Thyroid gland (tissue), 4 donors: Measurements from ENCODE around the gene TYSND1. TPM values are rescaled to one million over a fixed set of nuclear protein-coding genes. Genes with fewer than 3 reads are reported as not detected.
"Not testable (repeated sequence)": the region's sequence is repeated elsewhere in the genome, so short reads cannot be mapped to it uniquely, and the experiment has no call there.

ENCODE experiments used
- DNase-seq, 2 donors: peaks; one replicate each; pipeline ENCODE4 v3.0.0-alpha.2; 2019
- H3K27ac ChIP-seq, 3 donors: fragments of 200-600 bp; sonication (generic); 1 replicate in 2 of 3; 2 replicates in 1 of 3; pipeline ENCODE4 v1.5.1; 2016 to 2019; ENCODE audit warnings: mild to moderate bottlenecking in 1 of 3, moderate library complexity in 1 of 3
- H3K27me3 ChIP-seq: fragments of 200-600 bp; sonication (generic); one replicate; pipeline ENCODE4 v1.5.1; 2019
- H3K36me3 ChIP-seq, 2 donors: fragments of 200-600 bp; sonication (generic); one replicate each; pipeline ENCODE4 v1.5.1; 2016 to 2019
- H3K4me1 ChIP-seq, 2 donors: fragments of 200-600 bp; sonication (generic); one replicate each; pipeline ENCODE4 v1.5.1; 2017 to 2019
- H3K4me3 ChIP-seq, 3 donors: fragments of 200-600 bp; sonication (generic); replicated peaks in 1 of 3; 1 replicate in 2 of 3; 2 replicates in 1 of 3; pipeline ENCODE4 v1.5.1; 2016; ENCODE audit warnings: mild to moderate bottlenecking in 1 of 3
- H3K9me3 ChIP-seq: fragments of 200-600 bp; sonication (generic); one replicate; pipeline ENCODE4 v1.5.1; 2017
- POLR2A ChIP-seq, 2 donors: fragments of 450-650 bp; IDR thresholded peaks; one replicate each; pipeline ENCODE4 v1.6.1; 2017; ENCODE audit warnings: antibody characterized with exemption in 2 of 2, mild to moderate bottlenecking in 2 of 2, moderate library complexity in 1 of 2
- WGBS, 2 donors: methylation state at CpG; one replicate each; pipeline ENCODE4 v1.1.5; 2017; 5-methylcytosine and 5-hydroxymethylcytosine counted together
- intact Hi-C: fragments of 100-400 bp; cut with DNase I; formaldehyde crosslinking; loops from one replicate; pipeline ENCODE4 v1.15.1; 2023
- total RNA-seq, 4 donors: library from RNA; depleted of rRNA; stranded (reverse); fragments of >200 nt; gene quantifications; one replicate each; pipeline ENCODE4 v1.2.3, GENCODE V29; 2016
- TF ChIP-seq, protein P1 (sequence below), 6 experiments: fragments of 200-600 bp in 3 of 6; fragments of 450-650 bp in 3 of 6; sonication (generic) in 3 of 6; IDR thresholded peaks; one replicate each; pipeline ENCODE4 v1.5.1; 2016 to 2019; ENCODE audit warnings: antibody characterized with exemption in 6 of 6, mild to moderate bottlenecking in 2 of 6, inconsistent platforms in 1 of 6, moderate library complexity in 1 of 6

The TYSND1 gene
- total RNA-seq, 4 donors from 2014 or later = 17.1 to 31.2 (median 25.1) TPM

DNA sequence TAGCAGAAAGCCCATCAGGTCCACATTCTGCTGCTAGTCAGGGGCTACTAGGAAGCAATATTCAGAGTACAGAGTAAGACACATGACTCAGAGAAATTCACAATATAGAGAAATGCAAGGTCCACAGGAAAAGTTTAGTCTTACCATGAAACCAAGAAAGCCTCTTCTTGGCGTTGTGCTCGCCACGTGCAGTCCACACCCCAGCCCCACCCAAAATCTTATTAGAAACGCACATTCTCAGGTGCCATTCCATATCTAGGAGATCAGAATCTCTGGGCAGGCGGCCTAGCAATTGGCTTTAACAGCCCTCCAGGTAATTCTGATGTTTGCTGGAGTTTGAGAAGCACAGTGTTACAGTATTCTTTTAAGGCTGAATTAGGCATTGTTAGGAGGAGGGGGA is 39.6 kb upstream of the TYSND1 start:
- WGBS, 2 donors = 92 to 94% methylated on average over 5 of the region's 5 CpGs
- H3K9me3 ChIP-seq = no peaks in the 10 kb centered on the region
- no peaks in the 10 kb centered on the region for H3K4me1 ChIP-seq
- H3K27me3 ChIP-seq = no peaks in the 10 kb centered on the region
- H3K36me3 ChIP-seq = no peaks in the 10 kb centered on the region
- no peak overlapping the region for H3K4me3 ChIP-seq
- no peak overlapping the region for H3K27ac ChIP-seq
- no peak for TF ChIP-seq POLR2A (IDR thresholded peaks at IDR 0.05)
- TF ChIP-seq, protein P1, sequence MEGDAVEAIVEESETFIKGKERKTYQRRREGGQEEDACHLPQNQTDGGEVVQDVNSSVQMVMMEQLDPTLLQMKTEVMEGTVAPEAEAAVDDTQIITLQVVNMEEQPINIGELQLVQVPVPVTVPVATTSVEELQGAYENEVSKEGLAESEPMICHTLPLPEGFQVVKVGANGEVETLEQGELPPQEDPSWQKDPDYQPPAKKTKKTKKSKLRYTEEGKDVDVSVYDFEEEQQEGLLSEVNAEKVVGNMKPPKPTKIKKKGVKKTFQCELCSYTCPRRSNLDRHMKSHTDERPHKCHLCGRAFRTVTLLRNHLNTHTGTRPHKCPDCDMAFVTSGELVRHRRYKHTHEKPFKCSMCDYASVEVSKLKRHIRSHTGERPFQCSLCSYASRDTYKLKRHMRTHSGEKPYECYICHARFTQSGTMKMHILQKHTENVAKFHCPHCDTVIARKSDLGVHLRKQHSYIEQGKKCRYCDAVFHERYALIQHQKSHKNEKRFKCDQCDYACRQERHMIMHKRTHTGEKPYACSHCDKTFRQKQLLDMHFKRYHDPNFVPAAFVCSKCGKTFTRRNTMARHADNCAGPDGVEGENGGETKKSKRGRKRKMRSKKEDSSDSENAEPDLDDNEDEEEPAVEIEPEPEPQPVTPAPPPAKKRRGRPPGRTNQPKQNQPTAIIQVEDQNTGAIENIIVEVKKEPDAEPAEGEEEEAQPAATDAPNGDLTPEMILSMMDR (IDR thresholded peaks at IDR 0.05) = no peak
- no peak for DNase-seq
- intact Hi-C loops = no loop called here

DNA sequence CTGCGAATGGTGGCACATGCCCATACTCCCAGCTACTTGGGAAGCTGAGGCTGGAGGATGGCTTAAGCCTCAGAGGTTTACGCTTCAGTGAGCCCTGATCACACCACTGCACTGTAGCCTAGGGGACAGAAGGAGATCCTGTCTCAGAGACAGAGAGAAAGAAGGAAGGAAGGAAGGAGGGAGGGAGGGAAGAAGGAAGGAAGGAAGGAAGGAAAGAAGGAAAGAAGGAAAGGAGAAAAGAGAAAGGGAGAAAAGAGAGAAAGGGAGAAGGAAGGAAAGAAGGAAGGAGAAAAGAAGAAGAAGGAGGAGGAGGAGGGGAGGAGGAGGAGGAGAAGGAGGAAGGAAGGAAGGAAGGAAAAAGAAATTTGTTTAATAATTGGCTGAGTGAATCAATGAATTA is 36.8 kb upstream of the TYSND1 start:
- Histone ChIP-seq H3K4me3 (no peak overlapping the region), H3K27ac (no peak overlapping the region), H3K36me3 (no peaks in the 10 kb centered on the region), H3K27me3 (no peaks in the 10 kb centered on the region), H3K9me3 (no peaks in the 10 kb centered on the region), H3K4me1 (no peaks in the 10 kb centered on the region)
- WGBS, 2 donors = 75 to 82% methylated on average over 2 of the region's 2 CpGs
- DNase-seq = no peak
- TF ChIP-seq, protein P1 (IDR thresholded peaks at IDR 0.05) = no peak
- no peak for TF ChIP-seq POLR2A (IDR thresholded peaks at IDR 0.05)
- intact Hi-C loops = no loop called here

DNA sequence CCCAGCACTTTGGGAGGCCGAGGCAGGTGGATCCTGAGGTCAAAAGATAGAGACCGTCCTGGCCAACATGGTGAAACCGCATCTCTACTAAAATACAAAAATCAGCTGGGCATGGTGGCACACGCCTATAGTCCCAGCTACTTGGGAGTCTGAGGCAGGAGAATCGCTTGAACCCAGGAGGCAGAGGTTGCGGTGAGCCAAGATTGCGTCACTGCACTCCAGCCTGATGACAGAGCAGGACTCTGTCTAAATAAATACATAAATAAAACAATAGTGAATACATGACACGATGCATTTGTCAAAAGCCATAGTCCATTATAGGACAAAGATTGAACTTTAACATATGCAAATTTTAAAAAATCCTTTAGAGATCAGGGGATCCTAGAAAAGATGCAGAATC is 32.7 kb upstream of the TYSND1 start:
- H3K4me3 ChIP-seq, intact Hi-C loops, H3K4me1 ChIP-seq, DNase-seq, H3K27me3 ChIP-seq, H3K36me3 ChIP-seq, H3K9me3 ChIP-seq, H3K27ac ChIP-seq: not testable (repeated sequence)
- 90 to 93% methylated on average over 8 of the region's 8 CpGs for WGBS, 2 donors

DNA sequence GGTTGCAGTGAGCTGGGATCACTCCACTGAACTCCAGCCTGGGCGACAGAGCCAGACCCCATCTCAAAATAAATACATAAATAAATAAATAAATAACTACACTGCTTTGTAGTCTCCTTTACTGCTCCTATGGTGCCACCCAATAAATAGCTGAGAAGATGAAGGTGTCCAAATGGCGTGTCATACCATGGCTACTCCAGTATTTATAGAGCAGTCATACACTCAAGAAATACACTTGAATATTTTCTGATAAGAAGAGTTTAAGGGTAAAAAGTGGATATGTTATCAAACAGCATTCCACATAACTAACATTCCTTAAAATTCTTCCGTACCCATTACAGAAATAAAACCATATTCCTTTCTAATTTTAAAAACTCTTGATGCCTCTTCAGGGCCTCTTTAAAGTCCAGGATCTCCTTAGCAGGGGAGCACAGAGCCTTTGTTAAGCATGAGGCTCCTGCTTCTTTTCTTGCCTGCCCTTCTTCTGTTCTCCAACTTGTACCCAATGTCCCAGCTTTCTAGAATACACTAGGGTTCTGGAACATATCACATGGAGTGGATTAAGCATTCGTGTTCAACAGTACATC is 31.7 kb upstream of the TYSND1 start:
- H3K36me3 ChIP-seq = no peaks in the 10 kb centered on the region
- no peak for TF ChIP-seq POLR2A (IDR thresholded peaks at IDR 0.05)
- TF ChIP-seq, protein P1 (IDR thresholded peaks at IDR 0.05) = no peak
- no peaks in the 10 kb centered on the region for H3K4me1 ChIP-seq
- no peak overlapping the region for H3K4me3 ChIP-seq
- DNase-seq = no peak
- H3K27ac ChIP-seq = no peak overlapping the region
- intact Hi-C loops = no loop called here
- no peaks in the 10 kb centered on the region for H3K9me3 ChIP-seq
- no peaks in the 10 kb centered on the region for H3K27me3 ChIP-seq
- WGBS, 2 donors = 83 to 88% methylated on average over 4 of the region's 4 CpGs

DNA sequence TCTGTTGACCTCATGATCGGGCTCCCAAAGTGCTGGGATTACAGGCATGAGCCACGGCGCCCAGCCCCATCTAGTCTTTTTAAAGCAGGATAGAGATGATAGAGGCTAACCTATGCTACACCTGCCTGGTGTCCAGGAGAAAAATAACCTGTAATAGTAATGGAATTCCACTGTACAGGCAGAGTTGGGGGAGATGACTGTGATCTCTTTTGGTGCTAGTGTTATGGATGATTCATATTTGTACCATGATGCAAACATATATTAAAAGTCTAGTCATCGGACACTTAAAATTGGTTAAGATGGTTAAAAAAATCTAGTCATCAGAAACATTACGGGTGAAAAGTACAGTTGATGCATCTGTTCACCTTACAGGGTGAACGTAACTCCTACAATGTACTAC is 29.9 kb upstream of the TYSND1 start:
- H3K9me3 ChIP-seq = no peaks in the 10 kb centered on the region
- no peaks in the 10 kb centered on the region for H3K36me3 ChIP-seq
- no peak for TF ChIP-seq POLR2A (IDR thresholded peaks at IDR 0.05)
- TF ChIP-seq, protein P1 (IDR thresholded peaks at IDR 0.05) = no peak
- no peaks in the 10 kb centered on the region for H3K27me3 ChIP-seq
- H3K4me3 ChIP-seq = no peak overlapping the region
- intact Hi-C loops = no loop called here
- no peak for DNase-seq
- no peaks in the 10 kb centered on the region for H3K4me1 ChIP-seq
- no peak overlapping the region for H3K27ac ChIP-seq
- WGBS, 2 donors = 75 to 87% methylated on average over 6 of the region's 6 CpGs

DNA sequence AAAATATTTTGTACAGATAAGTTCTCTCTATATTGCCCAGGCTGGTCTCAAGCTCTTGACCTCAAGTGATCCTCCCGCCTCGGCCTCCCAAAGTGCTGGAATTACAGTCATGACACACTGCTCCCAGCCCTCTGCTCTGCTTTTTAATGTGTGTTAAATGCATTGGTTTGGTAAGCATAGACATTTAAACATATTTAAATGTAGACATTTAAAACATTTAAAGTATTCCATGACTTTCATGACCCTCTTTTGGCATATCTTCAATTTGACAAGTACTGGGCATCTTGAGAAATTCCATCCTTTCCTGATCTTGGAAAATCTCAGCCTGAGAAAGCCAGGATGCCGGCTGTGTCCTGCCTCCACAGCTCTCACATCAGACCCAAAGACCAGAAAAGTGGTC is 29.0 kb upstream of the TYSND1 start:
- no peak overlapping the region for H3K27ac ChIP-seq
- H3K27me3 ChIP-seq = no peaks in the 10 kb centered on the region
- H3K4me1 ChIP-seq = peaks cover 0 to 4% of the 10 kb centered on the region in 2 donors
- H3K4me3 ChIP-seq = no peak overlapping the region
- 92 to 93% methylated on average over 3 of the region's 3 CpGs for WGBS, 2 donors
- H3K9me3 ChIP-seq = no peaks in the 10 kb centered on the region
- DNase-seq = no peak
- intact Hi-C loops = no loop called here
- no peaks in the 10 kb centered on the region for H3K36me3 ChIP-seq
- TF ChIP-seq, protein P1 (IDR thresholded peaks at IDR 0.05) = no peak
- TF ChIP-seq POLR2A (IDR thresholded peaks at IDR 0.05) = no peak
